Effector memory CD4-positive, alpha-beta T cell (primary cell): ENCODE measurements around the gene TGM2.

Source experiments
- DNase-seq, 3 donors: peaks; one replicate each; pipeline ENCODE4 v3.0.0-alpha.2; 2020
- H3K27ac ChIP-seq: 2 replicates; pipeline ENCODE4 v1.7.0; 2013; ENCODE audit warnings: mild to moderate bottlenecking, low read length, moderate library complexity; ENCODE audit not compliant: insufficient read depth, poor library complexity, severe bottlenecking
- H3K27me3 ChIP-seq: replicated peaks from 2 replicates; pipeline ENCODE4 v1.7.0; 2013; ENCODE audit warnings: mild to moderate bottlenecking, low read length; ENCODE audit not compliant: insufficient read depth, control insufficient read depth, poor library complexity, severe bottlenecking
- H3K36me3 ChIP-seq: 2 replicates; pipeline ENCODE4 v1.7.0; 2013; ENCODE audit warnings: mild to moderate bottlenecking, low read length, moderate library complexity; ENCODE audit not compliant: control insufficient read depth, insufficient read depth
- H3K4me1 ChIP-seq: 2 replicates; pipeline ENCODE4 v1.7.0; 2013; ENCODE audit warnings: low read length, mild to moderate bottlenecking; ENCODE audit not compliant: control insufficient read depth, insufficient read depth, poor library complexity, severe bottlenecking
- H3K4me3 ChIP-seq: 2 replicates; pipeline ENCODE4 v1.7.0; 2013; ENCODE audit warnings: low read length, low read depth, mild to moderate bottlenecking; ENCODE audit not compliant: insufficient read depth, poor library complexity, severe bottlenecking
- H3K9me3 ChIP-seq: 2 replicates; pipeline ENCODE4 v1.7.0; 2013; ENCODE audit warnings: mild to moderate bottlenecking, low read length, moderate library complexity; ENCODE audit not compliant: control insufficient read depth

TGM2 gene

GRCh38 chr20:38208523-38208922 is 43.5 kb upstream of the TGM2 start:
- Histone ChIP-seq H3K27me3 (no peaks in the 10 kb centered on the region), H3K27ac (no peak overlapping the region), H3K9me3 (no peaks in the 10 kb centered on the region), H3K4me1 (no peaks in the 10 kb centered on the region), H3K4me3 (no peak overlapping the region), H3K36me3 (no peaks in the 10 kb centered on the region)
- no peak for DNase-seq

GRCh38 chr20:38208088-38208487 is 43.0 kb upstream of the TGM2 start:
- no peaks in the 10 kb centered on the region for H3K9me3 ChIP-seq
- no peaks in the 10 kb centered on the region for H3K36me3 ChIP-seq
- H3K4me3 ChIP-seq: no peak overlapping the region
- no peak overlapping the region for H3K27ac ChIP-seq
- DNase-seq: no peak
- H3K4me1 ChIP-seq: no peaks in the 10 kb centered on the region
- no peaks in the 10 kb centered on the region for H3K27me3 ChIP-seq

GRCh38 chr20:38207621-38208020 is 42.6 kb upstream of the TGM2 start:
- no peaks in the 10 kb centered on the region for H3K4me1 ChIP-seq
- H3K36me3 ChIP-seq: no peaks in the 10 kb centered on the region
- H3K27me3 ChIP-seq: no peaks in the 10 kb centered on the region
- H3K9me3 ChIP-seq: no peaks in the 10 kb centered on the region
- H3K4me3 ChIP-seq: no peak overlapping the region
- H3K27ac ChIP-seq: no peak overlapping the region
- DNase-seq: no peak

GRCh38 chr20:38205001-38205400 is 39.9 kb upstream of the TGM2 start:
- H3K4me1 ChIP-seq: no peaks in the 10 kb centered on the region
- H3K27ac ChIP-seq: no peak overlapping the region
- no peak for DNase-seq
- no peaks in the 10 kb centered on the region for H3K27me3 ChIP-seq
- H3K9me3 ChIP-seq: no peaks in the 10 kb centered on the region
- H3K36me3 ChIP-seq: no peaks in the 10 kb centered on the region
- no peak overlapping the region for H3K4me3 ChIP-seq

- Histone ChIP-seq H3K4me3 (no peak overlapping the region), H3K9me3 (no peaks in the 10 kb centered on the region), H3K4me1 (no peaks in the 10 kb centered on the region), H3K27me3 (no peaks in the 10 kb centered on the region), H3K27ac (no peak overlapping the region), H3K36me3 (no peaks in the 10 kb centered on the region)
- DNase-seq: no peak
Measured at GRCh38 chr20:38203981-38204357, 38.9 kb upstream of the TGM2 start.

GRCh38 chr20:38203337-38203980 is 38.4 kb upstream of the TGM2 start:
- H3K4me3 ChIP-seq: no peak overlapping the region
- no peak for DNase-seq
- no peaks in the 10 kb centered on the region for H3K9me3 ChIP-seq
- no peaks in the 10 kb centered on the region for H3K36me3 ChIP-seq
- H3K4me1 ChIP-seq: no peaks in the 10 kb centered on the region
- no peak overlapping the region for H3K27ac ChIP-seq
- H3K27me3 ChIP-seq: no peaks in the 10 kb centered on the region

- H3K27ac ChIP-seq: no peak overlapping the region
- H3K4me3 ChIP-seq: no peak overlapping the region
- H3K9me3 ChIP-seq: no peaks in the 10 kb centered on the region
- no peaks in the 10 kb centered on the region for H3K36me3 ChIP-seq
- H3K4me1 ChIP-seq: no peaks in the 10 kb centered on the region
- no peak for DNase-seq
- no peaks in the 10 kb centered on the region for H3K27me3 ChIP-seq
Measured at GRCh38 chr20:38202982-38203293, 37.9 kb upstream of the TGM2 start.

- no peaks in the 10 kb centered on the region for H3K4me1 ChIP-seq
- H3K36me3 ChIP-seq: no peaks in the 10 kb centered on the region
- no peak for DNase-seq
- no peaks in the 10 kb centered on the region for H3K27me3 ChIP-seq
- H3K9me3 ChIP-seq: no peaks in the 10 kb centered on the region
- H3K4me3 ChIP-seq: no peak overlapping the region
- no peak overlapping the region for H3K27ac ChIP-seq
Measured at GRCh38 chr20:38202153-38202981, 37.3 kb upstream of the TGM2 start.

GRCh38 chr20:38201356-38201755 is 36.3 kb upstream of the TGM2 start:
- Histone ChIP-seq H3K27ac (no peak overlapping the region), H3K36me3 (no peaks in the 10 kb centered on the region), H3K9me3 (no peaks in the 10 kb centered on the region), H3K4me3 (no peak overlapping the region), H3K4me1 (no peaks in the 10 kb centered on the region), H3K27me3 (no peaks in the 10 kb centered on the region)
- no peak for DNase-seq

GRCh38 chr20:38200646-38201045 is 35.6 kb upstream of the TGM2 start:
- H3K27me3 ChIP-seq: no peaks in the 10 kb centered on the region
- no peak overlapping the region for H3K27ac ChIP-seq
- no peak for DNase-seq
- no peak overlapping the region for H3K4me3 ChIP-seq
- H3K9me3 ChIP-seq: no peaks in the 10 kb centered on the region
- H3K36me3 ChIP-seq: no peaks in the 10 kb centered on the region
- no peaks in the 10 kb centered on the region for H3K4me1 ChIP-seq
